ENCODE results near the gene DOK3.

Gene DOK3

GRCh38 chr5:177513500-177513899 lies 3.9 kb upstream of the DOK3 start:
- H3K4me3 ChIP-seq (ENCODE audit: low read length), result no peak overlapping the region
- no peak for DNase-seq (ENCODE audit: low read depth)
- no peak for TF ChIP-seq CTCF (conservative IDR thresholded peaks at IDR 0.05; ENCODE audit: low read depth, low read length)

- no peak overlapping the region for H3K4me3 ChIP-seq (ENCODE audit: low read length)
- no peak for DNase-seq (ENCODE audit: low read depth)
- TF ChIP-seq CTCF (conservative IDR thresholded peaks at IDR 0.05; ENCODE audit: low read depth, low read length), result no peak
These were observed 3.2 kb upstream of the DOK3 start for GRCh38 chr5:177512736-177513380.

GRCh38 chr5:177511796-177512675 lies 2.4 kb upstream of the DOK3 start:
- no peak for TF ChIP-seq CTCF (conservative IDR thresholded peaks at IDR 0.05; ENCODE audit: low read depth, low read length)
- H3K4me3 ChIP-seq (ENCODE audit: low read length), result no peak overlapping the region
- no peak for DNase-seq (ENCODE audit: low read depth)

- TF ChIP-seq CTCF (conservative IDR thresholded peaks at IDR 0.05; ENCODE audit: low read depth, low read length), result no peak
- no peak overlapping the region for H3K4me3 ChIP-seq (ENCODE audit: low read length)
- DNase-seq (ENCODE audit: low read depth), result no peak
These were observed 1.6 kb upstream of the DOK3 start for GRCh38 chr5:177511181-177511580.

DNA sequence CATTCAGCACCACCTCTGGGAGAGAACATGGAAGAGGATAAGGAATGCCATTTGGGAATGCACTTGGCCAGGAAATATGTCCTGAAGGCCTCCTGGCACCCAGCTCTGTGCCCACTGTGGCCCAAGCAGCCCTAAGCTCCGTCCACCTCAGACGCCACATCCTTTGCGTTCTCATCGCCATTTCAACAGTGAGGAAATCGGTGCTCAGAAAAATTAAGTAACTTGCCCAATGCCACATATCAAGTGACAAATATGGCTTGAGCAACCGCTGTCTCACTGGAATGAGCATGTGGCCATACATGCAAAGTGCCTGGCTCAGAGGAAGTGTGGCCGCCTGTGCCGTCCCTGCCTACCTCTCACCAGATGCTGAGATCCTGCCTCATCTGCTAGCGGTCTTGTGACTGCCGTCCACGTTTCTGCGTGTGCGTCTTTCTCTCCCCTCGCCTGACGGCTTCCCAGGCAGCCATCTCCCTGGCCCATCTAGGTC lies 984 bp upstream of the DOK3 start:
- no peak overlapping the region for H3K4me3 ChIP-seq (ENCODE audit: low read length)
- no peak for TF ChIP-seq CTCF (conservative IDR thresholded peaks at IDR 0.05; ENCODE audit: low read depth, low read length)
- no peak for DNase-seq (ENCODE audit: low read depth)

- no peak for DNase-seq (ENCODE audit: low read depth)
- TF ChIP-seq CTCF (conservative IDR thresholded peaks at IDR 0.05; ENCODE audit: low read depth, low read length), result no peak
- no peak overlapping the region for H3K4me3 ChIP-seq (ENCODE audit: low read length)
These were observed 453 bp upstream of the DOK3 start for GRCh38 chr5:177509991-177510566.
